Lung (tissue), 12 donors: ENCODE results near the gene GPR183. TPM values are rescaled to one million over a fixed set of nuclear protein-coding genes. Genes with fewer than 3 reads are reported as not detected.

Experiments used
- ATAC-seq: fragments of 200-7000 bp; cut with Tn5 transposase; one replicate; pipeline ENCODE4 v1.9.1; 2020; ENCODE audit warnings: moderate number of reproducible peaks; ENCODE audit not compliant: insufficient read depth, low FRiP score
- DNase-seq, 3 donors: peaks; one replicate each; pipeline ENCODE4 v3.0.0-alpha.2; 2013 to 2017
- H3K27ac ChIP-seq, 2 donors: one replicate each; pipeline ENCODE4 v1.5.1; 2013; ENCODE audit warnings: mild to moderate bottlenecking in 2 of 2, moderate library complexity in 2 of 2, control low read depth in 1 of 2, inconsistent platforms in 1 of 2, low read depth in 1 of 2, low read length in 1 of 2
- H3K27me3 ChIP-seq, 3 donors: one replicate each; pipeline ENCODE4 v1.5.1; 2013; ENCODE audit warnings: low read length in 2 of 3; ENCODE audit not compliant: control insufficient read depth in 3 of 3, insufficient read depth in 3 of 3
- H3K36me3 ChIP-seq, 4 donors: one replicate each; pipeline ENCODE4 v1.5.1; 2013; ENCODE audit warnings: low read length in 4 of 4, mild to moderate bottlenecking in 1 of 4, moderate library complexity in 1 of 4; ENCODE audit not compliant: control insufficient read depth in 4 of 4, insufficient read depth in 4 of 4
- H3K4me1 ChIP-seq, 5 donors: one replicate each; pipeline ENCODE4 v1.5.1; 2013; ENCODE audit warnings: low read length in 5 of 5, mild to moderate bottlenecking in 2 of 5, moderate library complexity in 1 of 5; ENCODE audit not compliant: control insufficient read depth in 5 of 5, insufficient read depth in 5 of 5
- H3K4me3 ChIP-seq: one replicate; pipeline ENCODE4 v1.5.1; 2013; ENCODE audit warnings: mild to moderate bottlenecking, control low read depth, moderate library complexity
- H3K9ac ChIP-seq, 2 donors: one replicate each; pipeline ENCODE4 v1.5.1; 2013; ENCODE audit warnings: low read length in 2 of 2, control low read depth in 1 of 2; ENCODE audit not compliant: insufficient read depth in 1 of 2
- H3K9me3 ChIP-seq, 4 donors: one replicate each; pipeline ENCODE4 v1.5.1; 2013; ENCODE audit warnings: low read length in 3 of 4, mild to moderate bottlenecking in 1 of 4, moderate library complexity in 1 of 4; ENCODE audit not compliant: control insufficient read depth in 4 of 4, insufficient read depth in 3 of 4
- CTCF ChIP-seq: IDR thresholded peaks from 2 replicates; pipeline ENCODE4 v1.5.1; 2012; ENCODE audit warnings: mild to moderate bottlenecking; ENCODE audit errors: control extremely low read depth, extremely low read depth
- WGBS, 2 donors: extraction: QIAGEN DNeasy Blood & Tissue Kit; methylation state at CpG; one replicate each; pipeline ENCODE4 v1.1.7; 2013; 5-methylcytosine and 5-hydroxymethylcytosine counted together
- polyA plus RNA-seq, 2 donors: library from polyadenylated mRNA; stranded (reverse); fragments of 200-250 nt; gene quantifications; one replicate each; pipeline ENCODE4 v1.2.1, GENCODE V29; 2013
- total RNA-seq, 2 donors: library from RNA; depleted of rRNA in 1 of 2; stranded (reverse); fragments of >200 nt in 1 of 2; gene quantifications; one replicate each; pipeline ENCODE4 v1.2.1, GENCODE V29; 2014 to 2021
- donor health status: control.
- donor health status: control.
- donor health status: Bipolar disorder and iron deficiency.
- donor health status: healthy.
- donor health status: DM: yes; HTN: yes; CAD: no.

The GPR183 gene
- total and polyA plus RNA-seq, 4 donors: 6.3 to 38.3 (median 16.0) TPM

GRCh38 chr13:99258946-99259345 is 48.3 kb downstream of the GPR183 start:
- ATAC-seq (no peak), DNase-seq (no peak)
- no peak for TF ChIP-seq CTCF
- Histone ChIP-seq H3K27me3 (no peaks in the 10 kb centered on the region), H3K27ac (no peak overlapping the region), H3K36me3 (peaks cover 5 to 11% (median 8%) of the 10 kb centered on the region in 4 donors), H3K9me3 (no peaks in the 10 kb centered on the region), H3K4me1 (peaks cover 0 to 9% (median 2%) of the 10 kb centered on the region in 5 donors), H3K4me3 (no peak overlapping the region), H3K9ac (no peak overlapping the region)
- 33 to 52% methylated on average over 3 of the region's 3 CpGs for WGBS, 2 donors

GRCh38 chr13:99258210-99258860 is 48.9 kb downstream of the GPR183 start, which contains the start of gene GPR18:
Gene GPR18, minus strand, starts transcription at chr13:99258379. Its CDS starts 2,507 bp downstream, at chr13:99255872.
- Histone ChIP-seq H3K4me3 (no peak within 1 kb of the TSS), H3K27ac (no peak within 1 kb of the TSS), H3K27me3 (no peaks in the 10 kb centered on the region), H3K9ac (no peak within 1 kb of the TSS), H3K9me3 (no peaks in the 10 kb centered on the region), H3K4me1 (peaks cover 0 to 7% (median 2%) of the 10 kb centered on the region in 5 donors), H3K36me3 (peaks cover 5 to 11% (median 8%) of the 10 kb centered on the region in 4 donors)
- DNase-seq (peak in 1 of 3 donors; percentile 13), ATAC-seq (no peak)
- 27 to 61% methylated on average over 4 of the region's 4 CpGs for WGBS, 2 donors
- no peak for TF ChIP-seq CTCF

GRCh38 chr13:99257291-99257690 is 49.9 kb downstream of the GPR183 start:
- peaks cover 0 to 4% (median 0%) of the 10 kb centered on the region in 5 donors for H3K4me1 ChIP-seq
- no peak overlapping the region for H3K9ac ChIP-seq
- TF ChIP-seq CTCF: no peak
- WGBS, 2 donors: 73 to 76% methylated on average over 2 of the region's 2 CpGs
- no peak for ATAC-seq
- H3K36me3 ChIP-seq: peaks cover 5 to 11% (median 8%) of the 10 kb centered on the region in 4 donors
- H3K4me3 ChIP-seq: no peak overlapping the region
- no peak for DNase-seq
- H3K27ac ChIP-seq: no peak overlapping the region
- no peaks in the 10 kb centered on the region for H3K9me3 ChIP-seq
- H3K27me3 ChIP-seq: no peaks in the 10 kb centered on the region

GRCh38 chr13:99256709-99257108 is 50.5 kb downstream of the GPR183 start:
- TF ChIP-seq CTCF: no peak

More at GRCh38 chr13:99256709-99257108, 50.5 kb downstream of the GPR183 start:
- WGBS, 2 donors: 32 to 59% methylated on average over 3 of the region's 3 CpGs
- Histone ChIP-seq H3K4me3 (no peak overlapping the region), H3K36me3 (peaks cover 5 to 11% (median 8%) of the 10 kb centered on the region in 4 donors), H3K27ac (no peak overlapping the region), H3K9ac (no peak overlapping the region), H3K27me3 (no peaks in the 10 kb centered on the region), H3K9me3 (no peaks in the 10 kb centered on the region), H3K4me1 (peaks cover 0 to 4% (median 0%) of the 10 kb centered on the region in 5 donors)
- ATAC-seq (no peak), DNase-seq (no peak)
